Kidney epithelial cell (primary cell): Measurements from ENCODE around the gene YWHAG. TPM values are rescaled to one million over a fixed set of nuclear protein-coding genes. Genes with fewer than 3 reads are reported as not detected.

Experiments used
- DNase-seq: peaks from one replicate; pipeline ENCODE4 v3.0.0-alpha.2; 2010; ENCODE audit warnings: low read depth
- H3K27me3 ChIP-seq: 2 replicates; pipeline ENCODE4 v1.6.0; 2011; ENCODE audit warnings: low read length; ENCODE audit not compliant: control insufficient read depth, insufficient read depth
- H3K36me3 ChIP-seq: 2 replicates; pipeline ENCODE4 v1.5.1; 2011; ENCODE audit warnings: low read length; ENCODE audit not compliant: control insufficient read depth, insufficient read depth
- H3K4me3 ChIP-seq: 2 replicates; pipeline ENCODE4 v1.5.1; 2011; ENCODE audit warnings: low read depth, mild to moderate bottlenecking, control low read depth, low read length
- total RNA-seq: library from RNA; depleted of rRNA; stranded (reverse); fragments of >200 nt; gene quantifications from 2 replicates; pipeline ENCODE4 v1.2.3, GENCODE V29; 2015
- TF ChIP-seq, protein P1 (sequence below): IDR thresholded peaks from 2 replicates; pipeline ENCODE4 v1.5.1; 2011; ENCODE audit warnings: mild to moderate bottlenecking, moderate library complexity, low read length, control low read depth, inconsistent platforms; ENCODE audit not compliant: insufficient read depth, poor library complexity, severe bottlenecking

YWHAG gene
- total RNA-seq, 1 donor from 2014 or later = 115 TPM

DNA sequence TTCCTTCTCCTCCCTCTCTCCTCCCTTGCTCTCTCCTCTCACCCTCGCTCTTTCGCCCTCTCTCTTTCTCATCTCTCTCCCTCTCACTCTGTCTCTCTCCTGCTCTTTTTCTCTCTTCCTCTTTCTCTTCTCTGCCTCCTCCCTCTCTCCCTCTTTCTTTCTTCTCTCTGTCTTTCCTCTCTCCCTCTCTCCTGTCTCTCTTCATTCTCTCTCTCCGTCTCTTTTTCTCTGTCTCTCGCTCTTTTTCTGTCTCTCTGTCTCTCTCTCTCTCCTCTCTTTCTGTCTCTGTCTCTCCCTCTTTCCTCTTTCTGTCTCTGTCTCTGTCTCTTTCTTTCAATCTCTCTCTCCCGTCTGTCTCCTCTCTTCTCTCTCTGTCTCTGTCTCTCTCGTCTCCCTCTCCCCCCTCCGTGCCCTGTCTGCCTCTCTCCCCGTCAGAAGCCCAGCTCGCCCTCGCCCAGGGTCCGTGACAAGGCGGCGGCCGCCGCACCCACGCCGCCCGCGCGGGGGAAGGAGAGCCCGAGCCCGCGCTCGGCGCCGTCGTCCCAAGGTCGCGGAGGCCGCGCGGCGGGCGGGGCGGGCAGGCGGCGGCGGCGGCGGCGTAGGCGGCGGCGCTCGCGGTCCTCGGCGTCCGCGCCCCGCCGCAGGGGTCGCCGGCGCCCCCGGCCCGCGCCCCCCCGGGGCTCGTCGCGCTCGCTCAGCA is 77.6 kb downstream of the YWHAG start:
- H3K27me3 ChIP-seq = peaks cover 56% of the 10 kb centered on the region
- H3K4me3 ChIP-seq = no peak overlapping the region
- DNase-seq = no peak
- no peaks in the 10 kb centered on the region for H3K36me3 ChIP-seq
- TF ChIP-seq, protein P1, sequence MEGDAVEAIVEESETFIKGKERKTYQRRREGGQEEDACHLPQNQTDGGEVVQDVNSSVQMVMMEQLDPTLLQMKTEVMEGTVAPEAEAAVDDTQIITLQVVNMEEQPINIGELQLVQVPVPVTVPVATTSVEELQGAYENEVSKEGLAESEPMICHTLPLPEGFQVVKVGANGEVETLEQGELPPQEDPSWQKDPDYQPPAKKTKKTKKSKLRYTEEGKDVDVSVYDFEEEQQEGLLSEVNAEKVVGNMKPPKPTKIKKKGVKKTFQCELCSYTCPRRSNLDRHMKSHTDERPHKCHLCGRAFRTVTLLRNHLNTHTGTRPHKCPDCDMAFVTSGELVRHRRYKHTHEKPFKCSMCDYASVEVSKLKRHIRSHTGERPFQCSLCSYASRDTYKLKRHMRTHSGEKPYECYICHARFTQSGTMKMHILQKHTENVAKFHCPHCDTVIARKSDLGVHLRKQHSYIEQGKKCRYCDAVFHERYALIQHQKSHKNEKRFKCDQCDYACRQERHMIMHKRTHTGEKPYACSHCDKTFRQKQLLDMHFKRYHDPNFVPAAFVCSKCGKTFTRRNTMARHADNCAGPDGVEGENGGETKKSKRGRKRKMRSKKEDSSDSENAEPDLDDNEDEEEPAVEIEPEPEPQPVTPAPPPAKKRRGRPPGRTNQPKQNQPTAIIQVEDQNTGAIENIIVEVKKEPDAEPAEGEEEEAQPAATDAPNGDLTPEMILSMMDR = no peak

DNA sequence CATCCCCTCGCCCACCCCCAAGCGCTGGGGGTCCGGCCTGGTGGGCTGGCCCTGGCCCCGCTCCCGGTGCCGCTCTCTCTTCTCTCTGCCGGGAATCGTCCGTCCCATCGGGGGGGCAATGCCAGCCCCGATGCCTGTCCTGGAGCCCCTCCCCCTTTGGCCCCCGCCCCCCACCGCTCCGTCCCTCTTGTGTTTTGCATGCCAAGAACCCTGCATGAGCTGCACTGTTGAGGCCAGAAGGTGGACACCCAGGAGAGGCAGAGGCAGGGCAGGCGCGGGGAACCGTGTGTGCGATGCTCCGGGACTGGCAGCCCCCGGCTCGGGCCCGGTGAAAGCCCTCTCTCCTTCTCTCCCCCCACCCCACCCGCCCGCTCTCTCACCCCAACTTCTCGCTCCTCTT is 78.4 kb downstream of the YWHAG start:
- Histone ChIP-seq H3K27me3 (peaks cover 56% of the 10 kb centered on the region), H3K4me3 (no peak overlapping the region), H3K36me3 (no peaks in the 10 kb centered on the region)
- DNase-seq = no peak
- TF ChIP-seq, protein P1 = no peak

DNA sequence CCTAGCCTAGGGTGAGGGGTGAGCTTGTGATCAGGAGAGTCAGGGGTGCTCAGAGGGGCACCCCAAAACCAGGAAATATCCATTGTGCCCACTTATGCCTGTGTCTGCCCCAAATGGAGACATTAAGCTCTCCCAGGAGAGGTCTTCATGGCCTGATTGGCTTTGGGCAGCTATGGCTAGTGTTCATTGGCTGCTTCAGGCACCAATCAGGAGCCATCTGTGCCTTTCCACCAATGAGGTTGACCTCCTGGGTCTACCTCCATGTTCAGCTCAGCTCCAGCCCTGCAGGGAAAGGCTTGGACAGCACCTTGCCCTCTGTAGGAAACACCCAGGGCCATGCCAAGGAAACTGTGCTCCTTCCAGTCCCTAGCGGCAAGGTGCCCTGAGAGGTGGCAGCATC is 80.3 kb downstream of the YWHAG start:
- TF ChIP-seq, protein P1 = no peak
- no peak overlapping the region for H3K4me3 ChIP-seq
- H3K36me3 ChIP-seq = no peaks in the 10 kb centered on the region
- no peak for DNase-seq
- peaks cover 53% of the 10 kb centered on the region for H3K27me3 ChIP-seq

Other genes starting within 250 kb of the YWHAG start
- gene SRRM3, start 157.1 kb downstream of the YWHAG start, total RNA-seq = 0.21 TPM in 1 of 2 replicates, not detected in the other
- gene HSPB1, start 56.3 kb downstream of the YWHAG start, total RNA-seq = 138 and 214 TPM in 2 replicates
- gene SSC4D, start 50.7 kb upstream of the YWHAG start, total RNA-seq = 5.4 and 6.4 TPM in 2 replicates
- gene ZP3, start 66.0 kb upstream of the YWHAG start, total RNA-seq = 6.0 and 8.6 TPM in 2 replicates
- gene DTX2, start 102.7 kb upstream of the YWHAG start, total RNA-seq = 17.9 and 26.6 TPM in 2 replicates
- gene UPK3B, start 151.6 kb upstream of the YWHAG start, total RNA-seq = not detected in 2 replicates
- not detected in 2 replicates for gene SPDYE16, start 184.3 kb upstream of the YWHAG start, total RNA-seq